TTC549 (cell line): Measurements from ENCODE around the gene GPR132.

Source experiments
- FAIRE-seq: peaks from 2 replicates; lab custom pipeline; 2012; peaks lifted over from hg19 to GRCh38; lab: Jason Lieb, UNC

GPR132 gene

GRCh38 chr14:105020815-105021655 lies 44.2 kb downstream of the GPR132 start, which contains the start of gene CDCA4:
CDCA4 (minus strand) TSS chr14:105021083; CDS start chr14:105011929, 9,154 bp downstream.
- FAIRE-seq: no peak

- FAIRE-seq: no peak
These were observed 45.1 kb downstream of the GPR132 start for GRCh38 chr14:105019861-105020814.

GRCh38 chr14:105018414-105018813 lies 46.8 kb downstream of the GPR132 start:
- no peak for FAIRE-seq

- FAIRE-seq: no peak
These were observed 49.3 kb downstream of the GPR132 start for GRCh38 chr14:105015905-105016304.

GRCh38 chr14:105015242-105015641 lies 50.0 kb downstream of the GPR132 start:
- FAIRE-seq: no peak

- FAIRE-seq: no peak
These were observed 50.6 kb downstream of the GPR132 start for GRCh38 chr14:105014631-105015030.

- no peak for FAIRE-seq
These were observed 51.2 kb downstream of the GPR132 start for GRCh38 chr14:105014032-105014431.

GRCh38 chr14:105013150-105013785 lies 52.0 kb downstream of the GPR132 start:
- FAIRE-seq: no peak

- no peak for FAIRE-seq
These were observed 52.9 kb downstream of the GPR132 start for GRCh38 chr14:105012171-105012985.

- no peak for FAIRE-seq
These were observed 53.8 kb downstream of the GPR132 start for GRCh38 chr14:105011312-105011990.

GRCh38 chr14:105010891-105011291 lies 54.3 kb downstream of the GPR132 start:
- FAIRE-seq: no peak

GRCh38 chr14:105010106-105010505 lies 55.1 kb downstream of the GPR132 start:
- no peak for FAIRE-seq

GRCh38 chr14:105007593-105008264 lies 57.5 kb downstream of the GPR132 start:
- no peak for FAIRE-seq

GRCh38 chr14:105006831-105007592 lies 58.2 kb downstream of the GPR132 start:
- no peak for FAIRE-seq

- no peak for FAIRE-seq
These were observed 59.0 kb downstream of the GPR132 start for GRCh38 chr14:105005929-105006830.

- no peak for FAIRE-seq
These were observed 59.8 kb downstream of the GPR132 start for GRCh38 chr14:105005329-105005928.
